Common myeloid progenitor, CD34-positive (primary cell): ENCODE measurements around the gene AMMECR1.
A peak's percentile ranks its signal among the peaks of the same experiment; 100 is the strongest.

Experiments
- CTCF ChIA-PET: fragments of 350-600 bp; sonication (Branson Sonifier 250); formaldehyde crosslinking; loops from one replicate; lab custom pipeline; 2021; ENCODE audit warnings: antibody characterized with exemption; lab: Charles Lee
- POLR2A ChIA-PET: fragments of 350-600 bp; sonication (Branson Sonifier 250); formaldehyde crosslinking; loops from one replicate; lab custom pipeline; 2021; ENCODE audit warnings: antibody characterized with exemption; lab: Charles Lee
- DNase-seq, 3 donors: peaks; one replicate each; pipeline versions ENCODE4 v3.0.0 to v3.0.0-alpha.2; 2013
- H3K27ac ChIP-seq, 2 experiments: 1 replicate in 1 of 2; 2 replicates in 1 of 2; pipeline ENCODE4 v1.7.0; 2013; ENCODE audit warnings: inconsistent platforms in 2 of 2, low read length in 2 of 2, mild to moderate bottlenecking in 2 of 2, low read depth in 1 of 2, moderate library complexity in 1 of 2; ENCODE audit not compliant: severe bottlenecking in 2 of 2, insufficient read depth in 1 of 2, poor library complexity in 1 of 2
- H3K27me3 ChIP-seq, 5 experiments: replicated peaks in 2 of 5; 1 replicate in 3 of 5; 2 replicates in 2 of 5; pipeline versions ENCODE4 v1.6.1 to v1.7.0; 2013; ENCODE audit warnings: low read length in 4 of 5, mild to moderate bottlenecking in 2 of 5, moderate library complexity in 2 of 5, inconsistent platforms in 1 of 5; ENCODE audit not compliant: insufficient read depth in 5 of 5, control insufficient read depth in 4 of 5
- H3K36me3 ChIP-seq, 4 experiments: 1 replicate in 2 of 4; 2 replicates in 2 of 4; pipeline versions ENCODE4 v1.6.1 to v1.7.0; 2013; ENCODE audit warnings: low read length in 3 of 4, control low read depth in 1 of 4, mild to moderate bottlenecking in 1 of 4; ENCODE audit not compliant: control insufficient read depth in 4 of 4, insufficient read depth in 4 of 4
- H3K4me1 ChIP-seq, 4 experiments: 1 replicate in 3 of 4; 2 replicates in 1 of 4; pipeline versions ENCODE4 v1.6.1 to v1.7.1; 2013; ENCODE audit warnings: low read length in 3 of 4, mild to moderate bottlenecking in 3 of 4, control low read depth in 1 of 4, inconsistent platforms in 1 of 4, moderate library complexity in 1 of 4; ENCODE audit not compliant: control insufficient read depth in 4 of 4, insufficient read depth in 4 of 4; ENCODE audit errors: control extremely low read depth in 1 of 4
- H3K4me3 ChIP-seq, 7 experiments: 1 replicate in 4 of 7; 2 replicates in 3 of 7; pipeline versions ENCODE4 v1.5.1 to v1.7.0; 2013; ENCODE audit warnings: mild to moderate bottlenecking in 7 of 7, low read length in 6 of 7, moderate library complexity in 6 of 7, inconsistent platforms in 2 of 7, low read depth in 2 of 7, control low read depth in 1 of 7; ENCODE audit not compliant: insufficient read depth in 4 of 7, control insufficient read depth in 1 of 7; ENCODE audit errors: extremely low read depth in 1 of 7
- H3K9me3 ChIP-seq, 5 experiments: 1 replicate in 4 of 5; 2 replicates in 1 of 5; pipeline versions ENCODE4 v1.6.1 to v1.7.1; 2013; ENCODE audit warnings: low read length in 4 of 5, mild to moderate bottlenecking in 2 of 5, inconsistent platforms in 1 of 5, low read depth in 1 of 5, moderate library complexity in 1 of 5; ENCODE audit not compliant: control insufficient read depth in 4 of 5, insufficient read depth in 2 of 5; ENCODE audit errors: control extremely low read depth in 1 of 5
- WGBS: methylation state at CpG from one replicate; pipeline ENCODE4 v1.1.5; 2013; ENCODE audit not compliant: insufficient coverage; 5-methylcytosine and 5-hydroxymethylcytosine counted together

AMMECR1 gene

GRCh38 chrX:110171442-110171841, 146.4 kb downstream of the AMMECR1 start:
- Histone ChIP-seq H3K27me3 (peaks cover 0 to 4% (median 0%) of the 10 kb centered on the region in 5 experiments), H3K4me1 (peaks cover 0 to 4% (median 1%) of the 10 kb centered on the region in 4 experiments), H3K36me3 (peaks cover 3 to 26% (median 10%) of the 10 kb centered on the region in 4 experiments), H3K4me3 (no peak overlapping the region), H3K27ac (no peak overlapping the region), H3K9me3 (peaks cover 0 to 2% (median 0%) of the 10 kb centered on the region in 5 experiments)
- CTCF ChIA-PET: no interaction called here
- POLR2A ChIA-PET: no interaction called here
- WGBS: 83% methylated on average over 5 of the region's 5 CpGs
- no peak for DNase-seq

DNA sequence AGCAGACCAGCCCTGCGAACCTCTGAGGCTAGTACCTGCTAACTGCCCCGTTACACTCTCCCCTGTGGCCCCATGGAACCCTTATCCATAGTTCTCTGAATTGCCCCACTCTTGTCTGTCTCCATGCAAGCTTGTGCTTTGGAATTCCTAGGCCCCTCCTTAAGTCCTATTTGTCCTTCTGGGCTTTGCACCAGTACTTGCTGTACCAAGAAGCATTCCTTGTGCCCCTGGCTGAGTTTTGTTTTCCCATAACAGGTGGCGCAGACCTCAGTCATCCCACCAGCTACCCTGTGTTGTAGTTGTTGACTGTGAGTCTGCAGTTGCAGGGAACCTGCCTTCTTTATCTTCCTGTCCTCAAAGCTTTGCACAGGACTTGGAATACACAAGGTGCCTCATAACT, 147.9 kb downstream of the AMMECR1 start:
- H3K27me3 ChIP-seq: peaks cover 0 to 1% (median 0%) of the 10 kb centered on the region in 5 experiments
- no peak for DNase-seq
- peaks cover 0 to 3% (median 1%) of the 10 kb centered on the region in 4 experiments for H3K4me1 ChIP-seq
- no peaks in the 10 kb centered on the region for H3K9me3 ChIP-seq
- H3K36me3 ChIP-seq: peaks cover 3 to 21% (median 10%) of the 10 kb centered on the region in 4 experiments
- H3K4me3 ChIP-seq: no peak overlapping the region
- WGBS: 94% methylated on average over 2 of the region's 3 CpGs
- ChIA-PET CTCF (interaction anchor here (0.7 kb wide), 1 partner anchor 9 kb away, joined by 4 read pairs; no protein-coding TSS in a partner anchor), POLR2A (no interaction called here)
- no peak overlapping the region for H3K27ac ChIP-seq

GRCh38 chrX:110168585-110168984, 149.3 kb downstream of the AMMECR1 start:
- H3K27ac ChIP-seq: no peak overlapping the region
- no peak overlapping the region for H3K4me3 ChIP-seq
- H3K9me3 ChIP-seq: no peaks in the 10 kb centered on the region
- WGBS: 84% methylated on average over 3 of the region's 4 CpGs
- H3K36me3 ChIP-seq: peaks cover 0 to 11% (median 6%) of the 10 kb centered on the region in 4 experiments
- POLR2A ChIA-PET: no interaction called here
- H3K27me3 ChIP-seq: no peaks in the 10 kb centered on the region
- CTCF ChIA-PET: interaction anchor here (0.5 to 14.8 kb wide), 3 partner anchors 23 to 368 kb away, joined by 3 to 366 read pairs (median 3); no protein-coding TSS in a partner anchor
- no peaks in the 10 kb centered on the region for H3K4me1 ChIP-seq
- DNase-seq: no peak

- ChIA-PET CTCF (interaction anchor here (0.8 to 14.8 kb wide), 3 partner anchors 22 to 244 kb away, joined by 3 to 366 read pairs (median 3); no protein-coding TSS in a partner anchor), POLR2A (no interaction called here)
- 34% methylated on average over 5 of the region's 9 CpGs for WGBS
- H3K4me1 ChIP-seq: no peaks in the 10 kb centered on the region
- H3K4me3 ChIP-seq: no peak overlapping the region
- H3K27ac ChIP-seq: no peak overlapping the region
- H3K27me3 ChIP-seq: no peaks in the 10 kb centered on the region
- peak in 2 of 3 donors; percentile 32 to 45 for DNase-seq
- H3K9me3 ChIP-seq: no peaks in the 10 kb centered on the region
- peaks cover 0 to 11% (median 5%) of the 10 kb centered on the region in 4 experiments for H3K36me3 ChIP-seq
Measured at GRCh38 chrX:110167952-110168451, 149.9 kb downstream of the AMMECR1 start.

GRCh38 chrX:110163488-110163887, 154.4 kb downstream of the AMMECR1 start:
- ChIA-PET CTCF (interaction anchor here (1.3 to 14.8 kb wide), 3 partner anchors 12 to 249 kb away, joined by 3 to 366 read pairs (median 4); no protein-coding TSS in a partner anchor), POLR2A (no interaction called here)
- Histone ChIP-seq H3K36me3 (no peaks in the 10 kb centered on the region), H3K4me1 (no peaks in the 10 kb centered on the region), H3K27ac (no peak overlapping the region), H3K9me3 (no peaks in the 10 kb centered on the region), H3K27me3 (no peaks in the 10 kb centered on the region), H3K4me3 (no peak overlapping the region)
- WGBS: 79% methylated on average over 3 of the region's 3 CpGs
- no peak for DNase-seq

DNA sequence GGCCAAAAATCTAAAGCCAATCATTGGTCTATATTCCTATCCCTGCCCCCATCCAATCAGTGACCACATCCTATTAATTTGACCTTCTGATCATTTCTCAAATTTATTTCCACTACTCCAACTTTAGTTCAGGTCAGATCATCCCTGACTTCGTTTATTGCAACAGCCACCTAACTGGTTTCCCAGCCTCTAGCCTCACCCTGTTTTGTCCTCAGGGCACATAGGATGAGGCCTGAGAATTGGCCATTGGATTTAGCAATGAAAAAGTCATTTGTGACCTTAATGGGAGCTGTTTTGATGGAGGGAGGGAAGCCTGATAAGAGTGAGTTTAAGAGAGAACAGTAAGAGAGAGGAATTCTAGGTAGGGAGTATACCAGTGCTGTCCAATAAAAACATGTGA, 155.0 kb downstream of the AMMECR1 start:
- CTCF ChIA-PET: interaction anchor here (14.8 kb wide), 1 partner anchor 249 kb away, joined by 366 read pairs; no protein-coding TSS in a partner anchor
- Histone ChIP-seq H3K27ac (no peak overlapping the region), H3K9me3 (no peaks in the 10 kb centered on the region), H3K4me3 (no peak overlapping the region), H3K27me3 (no peaks in the 10 kb centered on the region), H3K36me3 (no peaks in the 10 kb centered on the region), H3K4me1 (no peaks in the 10 kb centered on the region)
- POLR2A ChIA-PET: no interaction called here
- no peak for DNase-seq
- 33% methylated on average over 1 of the region's 1 CpG for WGBS

DNA sequence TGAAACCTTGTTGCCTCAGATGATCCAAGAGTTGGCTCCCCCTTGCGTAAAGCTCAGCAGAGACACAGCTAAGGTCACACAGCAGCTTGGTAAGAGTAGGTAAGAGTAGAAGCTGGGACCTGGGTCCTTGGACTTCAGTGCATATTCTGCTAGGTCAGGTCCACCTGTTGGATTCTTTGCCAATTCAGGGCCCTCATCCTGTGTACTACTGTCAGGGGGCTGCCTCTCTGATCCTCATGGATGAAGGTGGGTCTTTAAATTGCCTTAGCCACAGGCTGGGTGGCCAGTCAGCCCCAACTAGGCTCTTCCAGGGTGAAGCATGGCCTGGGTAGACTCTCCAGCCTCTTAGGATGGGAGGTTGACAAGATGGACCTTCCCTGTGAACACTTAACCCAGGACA, 155.8 kb downstream of the AMMECR1 start:
- 73% methylated on average over 1 of the region's 1 CpG for WGBS
- no peaks in the 10 kb centered on the region for H3K4me1 ChIP-seq
- POLR2A ChIA-PET: no interaction called here
- H3K9me3 ChIP-seq: no peaks in the 10 kb centered on the region
- no peak overlapping the region for H3K4me3 ChIP-seq
- no peaks in the 10 kb centered on the region for H3K27me3 ChIP-seq
- no peak for DNase-seq
- H3K36me3 ChIP-seq: no peaks in the 10 kb centered on the region
- CTCF ChIA-PET: interaction anchor here (14.8 kb wide), 1 partner anchor 250 kb away, joined by 366 read pairs; no protein-coding TSS in a partner anchor
- H3K27ac ChIP-seq: no peak overlapping the region
